Measurements from ENCODE around the gene MRPS27. TPM values are rescaled to one million over a fixed set of nuclear protein-coding genes. Genes with fewer than 3 reads are reported as not detected.

MRPS27 gene
- polyA plus RNA-seq, 2 of the 4 experiments (the other 2 are of a cell fraction) = 81.0 to 141 TPM

DNA sequence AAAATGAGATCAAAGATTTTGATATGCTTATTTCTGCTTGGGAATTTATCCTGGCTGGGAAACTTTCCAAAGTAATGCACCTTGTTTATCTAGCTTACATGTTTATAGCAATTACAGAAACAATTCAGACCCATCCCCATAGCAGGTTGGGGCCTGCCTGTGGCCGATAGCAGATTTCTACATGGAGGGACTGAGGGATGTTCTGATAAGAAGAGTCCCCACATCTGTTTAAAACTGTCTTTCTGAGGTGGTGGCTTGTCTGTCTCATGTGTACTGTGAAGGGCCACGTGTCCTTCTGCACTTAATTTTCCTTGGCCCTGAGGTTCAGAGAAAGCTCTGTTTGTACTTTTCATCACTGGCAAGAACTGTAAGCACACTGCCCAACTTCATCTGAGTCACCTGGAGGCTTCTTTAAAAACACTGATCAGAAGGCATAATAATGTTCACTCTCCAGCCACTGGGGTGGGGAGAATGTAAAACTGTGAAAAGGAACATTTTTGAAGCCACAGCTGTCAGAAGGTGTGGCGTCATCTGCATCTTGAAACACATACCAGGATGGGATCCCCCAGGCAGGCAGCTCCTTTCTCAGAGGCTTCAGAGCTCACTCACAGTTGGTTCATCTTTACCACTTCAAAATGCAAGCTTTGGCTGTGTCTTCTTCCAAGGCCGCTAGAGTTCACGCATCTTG lies 132.5 kb downstream of the MRPS27 start:
- H3K4me2 ChIP-seq = no peak overlapping the region
- ATAC-seq (no peak), FAIRE-seq (no peak), DNase-seq (ENCODE audit: low read depth in 1 of 2, low spot score in 1 of 2) (no peak)
- ChIA-PET CTCF (interaction anchor here (0.8 to 2.3 kb wide), 2 partner anchors 15 to 121 kb away, joined by 3 to 9 read pairs; no protein-coding TSS in a partner anchor), POLR2A (no interaction called here)
- no peak for TF ChIP-seq FOSL2 (IDR thresholded peaks at IDR 0.05)
- TF ChIP-seq FOSL2 (CRISPR knock-in tag; IDR thresholded peaks at IDR 0.05) = no peak
- TF ChIP-seq HDAC2 (IDR thresholded peaks at IDR 0.05) = no peak
- no peak for TF ChIP-seq HEYL (CRISPR knock-in tag; IDR thresholded peaks at IDR 0.05)
- TF ChIP-seq MAZ (IDR thresholded peaks at IDR 0.05; ENCODE audit: borderline replicate concordance, low read depth, low read length) = no peak
- no peak for TF ChIP-seq FOXS1 (CRISPR knock-in tag; IDR thresholded peaks at IDR 0.05)
- no peak for TF ChIP-seq RARB (CRISPR knock-in tag; IDR thresholded peaks at IDR 0.05)
- TF ChIP-seq HOXB5 (CRISPR knock-in tag; IDR thresholded peaks at IDR 0.05) = no peak
- no peak for TF ChIP-seq EHF (CRISPR knock-in tag; IDR thresholded peaks at IDR 0.05)
- TF ChIP-seq MAFK (IDR thresholded peaks at IDR 0.05; ENCODE audit: partially characterized antibody) = no peak
- no peak for TF ChIP-seq RCOR1 (IDR thresholded peaks at IDR 0.05; ENCODE audit: low read depth, low read length)
- TF ChIP-seq HOXA7 (CRISPR knock-in tag; IDR thresholded peaks at IDR 0.05) = no peak
- TF ChIP-seq CBX8 (IDR thresholded peaks at IDR 0.05) = no peak
- no peaks in the 10 kb centered on the region; the same call in 2 of the 3 replicates for H3K4me1 ChIP-seq
- no peak overlapping the region for H3K4me3 ChIP-seq
- H3K9me3 ChIP-seq = no peaks in the 10 kb centered on the region
- no peak overlapping the region for H3K27ac ChIP-seq
- WGBS (ENCODE audit: missing lambda C conversion rate) = 90% methylated on average over 5 of the region's 5 CpGs

- Histone ChIP-seq H3K27ac (no peak overlapping the region), H3K4me1 (peaks cover 4% of the 10 kb centered on the region; the same call in 1 of the 3 replicates), H3K4me2 (no peak overlapping the region), H3K9me3 (no peaks in the 10 kb centered on the region), H3K4me3 (no peak overlapping the region)
- WGBS (ENCODE audit: missing lambda C conversion rate) = 94% methylated on average over 10 of the region's 10 CpGs
- TF ChIP-seq HOXA7 (CRISPR knock-in tag; IDR thresholded peaks at IDR 0.05) = no peak
- TF ChIP-seq HOXB13 (CRISPR knock-in tag; IDR thresholded peaks at IDR 0.05; ENCODE audit: low read depth) = no peak
- no peak for TF ChIP-seq HOXB5 (CRISPR knock-in tag; IDR thresholded peaks at IDR 0.05)
- TF ChIP-seq KDM5A (IDR thresholded peaks at IDR 0.05) = no peak
- TF ChIP-seq, protein P1, sequence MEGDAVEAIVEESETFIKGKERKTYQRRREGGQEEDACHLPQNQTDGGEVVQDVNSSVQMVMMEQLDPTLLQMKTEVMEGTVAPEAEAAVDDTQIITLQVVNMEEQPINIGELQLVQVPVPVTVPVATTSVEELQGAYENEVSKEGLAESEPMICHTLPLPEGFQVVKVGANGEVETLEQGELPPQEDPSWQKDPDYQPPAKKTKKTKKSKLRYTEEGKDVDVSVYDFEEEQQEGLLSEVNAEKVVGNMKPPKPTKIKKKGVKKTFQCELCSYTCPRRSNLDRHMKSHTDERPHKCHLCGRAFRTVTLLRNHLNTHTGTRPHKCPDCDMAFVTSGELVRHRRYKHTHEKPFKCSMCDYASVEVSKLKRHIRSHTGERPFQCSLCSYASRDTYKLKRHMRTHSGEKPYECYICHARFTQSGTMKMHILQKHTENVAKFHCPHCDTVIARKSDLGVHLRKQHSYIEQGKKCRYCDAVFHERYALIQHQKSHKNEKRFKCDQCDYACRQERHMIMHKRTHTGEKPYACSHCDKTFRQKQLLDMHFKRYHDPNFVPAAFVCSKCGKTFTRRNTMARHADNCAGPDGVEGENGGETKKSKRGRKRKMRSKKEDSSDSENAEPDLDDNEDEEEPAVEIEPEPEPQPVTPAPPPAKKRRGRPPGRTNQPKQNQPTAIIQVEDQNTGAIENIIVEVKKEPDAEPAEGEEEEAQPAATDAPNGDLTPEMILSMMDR (IDR thresholded peaks at IDR 0.05) = no peak
- no peak for TF ChIP-seq GATA3 (IDR thresholded peaks at IDR 0.05; ENCODE audit: borderline replicate concordance)
- no peak for ATAC-seq
- POLR2A ChIA-PET = no interaction called here
- no peak for FAIRE-seq
- DNase-seq (ENCODE audit: low read depth in 1 of 2, low spot score in 1 of 2) = no peak
- CTCF ChIA-PET = interaction anchor here (0.8 to 0.9 kb wide), 2 partner anchors 16 to 36 kb away, joined by 3 read pairs; no protein-coding TSS in a partner anchor
Measured at GRCh38 chr5:72185496-72186329, 134.3 kb downstream of the MRPS27 start.

- WGBS (ENCODE audit: missing lambda C conversion rate) = 94% methylated on average over 3 of the region's 3 CpGs
- no peak for TF ChIP-seq RARB (CRISPR knock-in tag; IDR thresholded peaks at IDR 0.05)
- TF ChIP-seq FOXS1 (CRISPR knock-in tag; IDR thresholded peaks at IDR 0.05) = no peak
- no peak for TF ChIP-seq POLR2A (IDR thresholded peaks at IDR 0.05; ENCODE audit: low read length)
- Histone ChIP-seq H3K4me2 (no peak overlapping the region), H3K27ac (no peak overlapping the region), H3K4me3 (no peak overlapping the region), H3K9me3 (no peaks in the 10 kb centered on the region), H3K4me1 (peaks cover 17% of the 10 kb centered on the region)
- FAIRE-seq (no peak), ATAC-seq (no peak), DNase-seq (ENCODE audit: low read depth in 1 of 2, low spot score in 1 of 2) (no peak)
- ChIA-PET CTCF (no interaction called here), POLR2A (no interaction called here)
Measured at GRCh38 chr5:72184408-72184807, 135.6 kb downstream of the MRPS27 start.

DNA sequence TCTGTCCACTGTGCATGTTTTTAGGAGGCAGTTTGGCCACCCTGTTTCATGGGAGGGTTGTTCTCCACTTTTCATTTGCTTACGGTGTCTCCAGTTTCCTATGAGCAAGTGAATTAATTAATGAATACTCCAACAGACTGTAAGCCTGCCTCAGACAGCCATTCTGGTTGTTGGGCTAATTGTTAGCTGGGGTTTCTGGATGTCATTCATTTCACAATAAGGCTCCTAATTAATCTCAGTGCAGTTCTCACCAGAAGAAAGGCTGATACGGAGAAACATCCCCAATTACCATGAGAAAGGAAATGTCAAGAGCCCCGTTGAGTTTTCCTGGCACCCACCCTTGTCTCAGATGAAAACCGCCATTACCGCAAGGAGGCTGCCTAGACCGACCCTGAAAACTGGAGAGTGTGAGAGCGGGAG lies 136.9 kb downstream of the MRPS27 start:
- no peak for FAIRE-seq
- 94% methylated on average over 7 of the region's 7 CpGs for WGBS (ENCODE audit: missing lambda C conversion rate)
- POLR2A ChIA-PET = no interaction called here

More for the DNA sequence above, 136.9 kb downstream of the MRPS27 start:
- CTCF ChIA-PET = interaction anchor here (1.0 kb wide), 1 partner anchor 18 kb away, joined by 3 read pairs; no protein-coding TSS in a partner anchor
- no peak overlapping the region for H3K4me3 ChIP-seq
- ATAC-seq (no peak), DNase-seq (ENCODE audit: low read depth in 1 of 2, low spot score in 1 of 2) (no peak)
- no peak overlapping the region for H3K27ac ChIP-seq
- H3K4me2 ChIP-seq = no peak overlapping the region
- no peak for TF ChIP-seq NPAS2 (CRISPR knock-in tag; IDR thresholded peaks at IDR 0.05; ENCODE audit: borderline replicate concordance)
- no peaks in the 10 kb centered on the region for H3K9me3 ChIP-seq
- H3K4me1 ChIP-seq = peaks cover 30% of the 10 kb centered on the region
